Activated naive CD4-positive, alpha-beta T cell treated with anti-CD3 and anti-CD28 coated beads for 36 hours (primary cell): Measurements from ENCODE around the gene ENDOV. TPM values are rescaled to one million over a fixed set of nuclear protein-coding genes. Genes with fewer than 3 reads are reported as not detected.

ENCODE experiments used
- CTCF ChIA-PET: fragments of 350-600 bp; sonication (Branson Sonifier 250); formaldehyde crosslinking; loops from one replicate; lab custom pipeline; 2021; ENCODE audit warnings: antibody characterized with exemption; lab: Charles Lee
- DNase-seq: peaks from one replicate; pipeline ENCODE4 v3.0.0-alpha.2; 2020
- H3K27ac Mint-ChIP-seq: one replicate; pipeline ENCODE4 v1.8.0; 2021; ENCODE audit warnings: mild to moderate bottlenecking, mixed read lengths
- H3K27me3 Mint-ChIP-seq: one replicate; pipeline ENCODE4 v1.8.0; 2021; ENCODE audit warnings: low read depth, mixed read lengths
- H3K36me3 Mint-ChIP-seq: one replicate; pipeline ENCODE4 v1.8.0; 2021; ENCODE audit warnings: low read depth, mixed read lengths
- H3K4me1 Mint-ChIP-seq: one replicate; pipeline ENCODE4 v1.8.0; 2021; ENCODE audit warnings: low read depth, mixed read lengths
- H3K4me3 Mint-ChIP-seq: one replicate; pipeline ENCODE4 v1.8.0; 2021; ENCODE audit warnings: mild to moderate bottlenecking, moderate library complexity, mixed read lengths
- H3K9me3 Mint-ChIP-seq: one replicate; pipeline ENCODE4 v1.8.0; 2021; ENCODE audit warnings: mixed read lengths
- intact Hi-C: fragments of 100-400 bp; cut with micrococcal nuclease; formaldehyde crosslinking; loops from one replicate; pipeline ENCODE4 v1.15.1; 2023
- total RNA-seq, 2 experiments: library from RNA; stranded (reverse); gene quantifications; one replicate each; pipeline ENCODE4 v1.2.3, GENCODE V29; 2021

ENDOV gene
- total RNA-seq, 2 experiments from 2014 or later: 9.0 to 11.7 TPM

DNA sequence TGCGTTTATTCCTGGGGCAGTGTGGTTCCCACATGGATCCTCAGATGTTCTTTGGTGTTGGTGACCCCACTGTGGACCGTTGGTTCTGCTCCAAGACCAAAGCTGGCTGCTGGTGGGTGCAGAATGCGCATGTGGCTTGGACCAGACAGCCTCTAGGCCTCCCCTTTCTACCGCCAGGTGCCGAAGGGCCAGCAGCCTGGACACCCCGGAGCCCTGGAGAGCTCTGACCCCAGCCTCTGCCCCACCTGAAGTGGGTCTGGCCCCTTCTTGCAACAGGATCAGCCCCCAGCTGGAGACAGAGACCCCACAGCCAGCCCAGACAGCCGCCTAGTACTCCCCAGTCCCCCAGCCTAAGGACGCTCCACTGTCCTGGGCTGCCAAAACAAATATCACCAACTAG, 43.0 kb downstream of the ENDOV start:
- CTCF ChIA-PET: interaction anchor here (0.9 kb wide), 1 partner anchor 31 kb away, joined by 3 read pairs; no protein-coding TSS in a partner anchor
- no peak for DNase-seq
- intact Hi-C loops: no loop called here
- H3K27ac Mint-ChIP-seq: no peak overlapping the region
- peaks cover 17% of the 10 kb centered on the region for H3K4me1 Mint-ChIP-seq
- H3K9me3 Mint-ChIP-seq: no peaks in the 10 kb centered on the region
- H3K27me3 Mint-ChIP-seq: peaks cover 6% of the 10 kb centered on the region
- H3K4me3 Mint-ChIP-seq: no peak overlapping the region
- H3K36me3 Mint-ChIP-seq: peaks cover 2% of the 10 kb centered on the region

DNA sequence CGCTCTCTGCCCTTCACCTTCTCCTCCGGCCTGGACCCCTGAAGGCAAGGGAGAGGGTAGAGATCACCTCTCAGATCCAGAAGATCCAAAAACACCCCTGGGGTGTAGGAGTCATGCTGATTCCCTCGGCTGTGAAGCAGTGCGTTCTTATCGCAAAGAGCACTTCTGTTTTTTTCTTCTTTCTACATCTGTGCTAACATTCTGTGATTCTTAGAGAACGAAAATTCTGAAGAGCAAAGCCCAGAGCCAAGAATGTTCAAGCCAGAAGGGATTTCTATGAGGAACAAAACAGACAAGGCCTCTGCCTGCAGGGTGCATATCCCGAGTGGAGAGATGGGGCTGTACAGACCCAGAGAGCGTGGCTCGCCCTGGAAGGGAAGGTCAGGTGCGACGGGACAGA, 44.3 kb downstream of the ENDOV start:
- DNase-seq: no peak
- intact Hi-C loops: no loop called here
- no peak overlapping the region for H3K4me3 Mint-ChIP-seq
- peaks cover 6% of the 10 kb centered on the region for H3K4me1 Mint-ChIP-seq
- H3K27ac Mint-ChIP-seq: no peak overlapping the region
- H3K9me3 Mint-ChIP-seq: no peaks in the 10 kb centered on the region
- H3K36me3 Mint-ChIP-seq: no peaks in the 10 kb centered on the region
- CTCF ChIA-PET: no interaction called here
- H3K27me3 Mint-ChIP-seq: peaks cover 6% of the 10 kb centered on the region

DNA sequence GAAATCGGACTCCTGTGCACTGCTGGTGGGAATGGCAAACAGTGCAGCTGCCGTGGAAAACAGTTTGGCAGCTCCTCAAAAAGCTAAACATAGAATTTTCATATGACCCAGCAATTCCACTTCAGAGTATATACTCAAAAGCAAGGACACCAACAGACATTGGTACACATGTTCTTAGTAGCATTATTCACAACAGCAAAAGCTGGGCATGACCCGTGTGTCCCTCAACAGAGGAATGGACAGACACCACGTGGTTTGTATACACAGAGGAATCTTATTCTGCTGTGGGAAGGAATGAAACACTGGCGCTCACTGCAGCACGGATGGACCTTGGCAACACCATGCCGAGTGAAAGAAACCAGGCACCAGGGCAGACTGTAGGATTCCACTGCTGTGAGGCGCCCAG, 45.5 kb downstream of the ENDOV start:
- Mint-ChIP-seq H3K4me3 (no peak overlapping the region), H3K9me3 (no peaks in the 10 kb centered on the region), H3K27ac (no peak overlapping the region), H3K27me3 (peaks cover 9% of the 10 kb centered on the region), H3K36me3 (no peaks in the 10 kb centered on the region), H3K4me1 (peaks cover 3% of the 10 kb centered on the region)
- CTCF ChIA-PET: no interaction called here
- no peak for DNase-seq
- intact Hi-C loops: no loop called here

DNA sequence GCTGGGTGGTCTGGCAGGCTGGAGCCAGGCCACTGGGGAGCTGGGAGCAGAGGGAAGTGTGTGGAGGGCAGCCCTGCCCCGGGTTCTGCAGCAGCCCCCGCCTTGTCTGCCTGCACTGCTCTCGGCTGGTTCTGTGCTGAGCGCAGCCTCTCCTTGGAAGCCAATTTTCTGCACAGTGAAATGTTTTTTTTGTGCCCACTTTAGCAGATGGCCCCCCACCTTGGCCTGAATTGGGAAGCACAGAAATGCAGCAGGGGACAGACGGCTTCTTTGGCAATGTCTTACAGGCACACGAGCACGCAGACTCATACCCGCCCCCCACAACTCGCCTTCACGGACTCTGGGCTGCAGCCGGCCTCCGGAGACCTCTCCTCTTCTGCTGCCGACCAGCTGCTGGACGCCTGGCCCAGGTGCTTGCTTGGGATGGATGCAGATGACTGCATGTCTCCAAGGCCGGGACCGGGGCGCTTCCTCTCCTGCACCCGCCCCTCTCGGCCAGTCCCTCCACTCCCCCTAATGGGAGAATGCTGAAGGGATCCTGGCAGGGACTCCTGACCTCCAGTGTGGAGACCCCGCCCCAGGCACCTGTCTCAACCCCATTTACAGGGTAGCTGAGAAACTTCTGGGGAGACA, 46.7 kb downstream of the ENDOV start:
- no peak for DNase-seq
- no peaks in the 10 kb centered on the region for H3K36me3 Mint-ChIP-seq
- no peaks in the 10 kb centered on the region for H3K4me1 Mint-ChIP-seq
- H3K4me3 Mint-ChIP-seq: no peak overlapping the region
- intact Hi-C loops: no loop called here
- CTCF ChIA-PET: no interaction called here
- H3K27me3 Mint-ChIP-seq: peaks cover 9% of the 10 kb centered on the region
- H3K27ac Mint-ChIP-seq: no peak overlapping the region
- no peaks in the 10 kb centered on the region for H3K9me3 Mint-ChIP-seq

DNA sequence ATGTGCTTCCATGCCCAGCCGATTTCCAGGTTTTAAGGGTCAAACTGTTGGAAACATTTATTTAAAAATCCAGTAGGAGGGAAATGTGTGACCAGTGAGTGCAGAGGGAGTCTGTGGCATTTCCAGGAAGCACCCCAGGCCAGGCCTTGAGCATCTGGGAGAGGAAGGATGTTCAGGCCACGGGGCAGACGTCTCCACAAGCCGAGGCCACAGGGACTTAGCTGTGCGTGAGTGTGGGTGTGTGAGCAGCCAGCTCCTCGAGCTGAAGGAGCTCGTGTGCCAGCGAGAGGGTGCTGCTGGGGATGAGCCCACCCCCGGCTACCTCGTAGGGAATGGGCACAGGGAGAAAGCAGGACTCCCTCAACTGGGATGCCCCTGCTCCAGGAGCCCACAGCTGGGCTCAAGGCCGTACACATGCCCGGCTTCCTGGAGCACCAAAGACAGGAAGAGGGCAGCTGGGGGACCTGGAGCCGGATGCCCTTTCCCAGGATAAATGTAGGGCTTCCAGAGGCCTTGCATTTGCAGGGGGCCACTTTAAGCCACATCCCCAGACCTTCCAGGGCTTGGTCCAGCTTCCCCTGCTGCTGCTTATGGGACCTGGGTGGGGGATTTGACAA, 48.9 kb downstream of the ENDOV start:
- no peak for DNase-seq
- H3K9me3 Mint-ChIP-seq: no peaks in the 10 kb centered on the region
- intact Hi-C loops: no loop called here
- CTCF ChIA-PET: interaction anchor here (1.3 kb wide), 1 partner anchor 112 kb away, joined by 4 read pairs; no protein-coding TSS in a partner anchor
- peaks cover 15% of the 10 kb centered on the region for H3K27me3 Mint-ChIP-seq
- no peak overlapping the region for H3K4me3 Mint-ChIP-seq
- H3K27ac Mint-ChIP-seq: no peak overlapping the region
- H3K4me1 Mint-ChIP-seq: no peaks in the 10 kb centered on the region
- no peaks in the 10 kb centered on the region for H3K36me3 Mint-ChIP-seq

DNA sequence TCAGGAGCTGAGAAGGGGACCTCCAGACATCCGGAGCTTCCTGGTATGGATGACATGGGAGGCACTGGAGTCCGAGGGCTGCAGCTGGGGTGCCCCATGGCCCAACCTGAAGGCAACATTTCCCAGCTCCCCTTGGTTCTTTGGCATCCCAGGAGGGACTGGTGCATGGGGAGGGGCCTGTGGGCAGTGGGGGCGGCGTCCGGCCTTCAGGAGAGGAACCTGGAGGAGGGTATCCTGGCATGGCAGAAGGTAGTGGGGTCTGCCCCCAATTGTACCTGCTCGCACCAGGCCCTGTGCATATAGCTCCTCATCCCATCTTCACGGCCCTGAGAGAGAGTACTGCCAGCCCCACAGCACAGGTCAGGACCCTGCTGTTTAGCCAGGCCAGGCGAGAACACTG, 49.5 kb downstream of the ENDOV start:
- intact Hi-C loops: no loop called here
- CTCF ChIA-PET: interaction anchor here (1.3 kb wide), 1 partner anchor 112 kb away, joined by 4 read pairs; no protein-coding TSS in a partner anchor
- Mint-ChIP-seq H3K4me3 (no peak overlapping the region), H3K36me3 (no peaks in the 10 kb centered on the region), H3K27me3 (peaks cover 19% of the 10 kb centered on the region), H3K27ac (no peak overlapping the region), H3K4me1 (no peaks in the 10 kb centered on the region), H3K9me3 (no peaks in the 10 kb centered on the region)
- DNase-seq: no peak

DNA sequence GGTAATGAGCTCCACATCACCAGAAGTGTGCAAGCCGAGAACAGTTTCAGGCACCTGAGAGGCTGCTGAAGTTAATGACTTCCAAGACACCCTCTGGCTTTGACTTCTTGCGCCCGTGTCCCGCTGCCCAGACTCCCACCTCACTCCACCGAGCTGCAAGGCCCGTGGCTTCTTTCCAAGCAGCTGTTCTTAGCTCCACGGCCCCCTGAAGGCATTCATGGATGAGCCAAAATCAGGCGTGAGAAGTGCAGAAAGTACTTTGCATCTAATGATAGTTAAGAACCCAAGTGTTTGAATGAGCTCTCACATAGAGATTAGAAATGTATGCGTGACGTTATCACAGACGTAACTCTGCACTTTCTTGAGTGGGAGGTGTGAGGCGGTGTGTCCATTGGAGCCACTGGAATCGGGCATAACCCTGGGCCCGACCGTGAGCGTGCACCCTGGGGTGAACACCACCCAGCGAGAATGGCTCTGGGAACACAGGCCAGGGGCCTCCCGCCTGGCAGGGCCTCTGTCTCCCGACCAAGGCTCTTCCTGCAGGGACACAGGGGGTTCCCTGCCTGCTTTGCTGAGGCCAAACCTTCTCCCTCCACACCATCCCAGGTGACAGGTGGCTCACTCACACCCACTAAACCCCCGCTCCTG, 50.5 kb downstream of the ENDOV start:
- no peak for DNase-seq
- Mint-ChIP-seq H3K27me3 (peaks cover 19% of the 10 kb centered on the region), H3K27ac (no peak overlapping the region), H3K4me3 (no peak overlapping the region), H3K4me1 (no peaks in the 10 kb centered on the region), H3K36me3 (no peaks in the 10 kb centered on the region), H3K9me3 (no peaks in the 10 kb centered on the region)
- CTCF ChIA-PET: interaction anchor here (1.3 kb wide), 1 partner anchor 111 kb away, joined by 4 read pairs; no protein-coding TSS in a partner anchor
- intact Hi-C loops: no loop called here

DNA sequence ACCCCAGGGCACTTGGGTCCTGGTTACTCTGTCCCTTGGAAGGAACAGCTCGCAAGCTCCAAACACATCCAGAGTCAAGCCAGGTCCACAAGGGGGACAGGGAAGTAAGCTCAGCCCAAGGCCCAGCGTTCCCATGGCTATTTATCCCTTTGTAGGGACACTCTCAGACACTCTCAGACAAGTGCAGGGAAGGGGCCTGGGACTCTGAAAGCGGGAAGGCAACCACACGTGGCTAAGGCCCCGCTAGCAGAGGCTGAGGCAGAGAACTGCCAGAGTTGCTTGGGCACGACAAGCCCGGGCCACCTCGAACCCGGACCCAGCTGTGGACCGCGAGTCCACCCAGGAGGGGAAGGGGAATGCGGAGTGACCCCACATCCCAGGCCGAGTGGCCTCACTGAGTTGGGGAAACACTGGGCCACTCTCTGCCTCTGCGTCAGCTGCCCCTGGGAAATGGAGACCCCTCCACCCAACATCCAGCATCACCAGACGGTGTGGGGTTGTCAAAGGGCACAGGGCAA, 51.3 kb downstream of the ENDOV start:
- no peaks in the 10 kb centered on the region for H3K4me1 Mint-ChIP-seq
- H3K27ac Mint-ChIP-seq: no peak overlapping the region
- no peak for DNase-seq
- no peaks in the 10 kb centered on the region for H3K36me3 Mint-ChIP-seq
- H3K4me3 Mint-ChIP-seq: no peak overlapping the region
- H3K9me3 Mint-ChIP-seq: no peaks in the 10 kb centered on the region
- peaks cover 19% of the 10 kb centered on the region for H3K27me3 Mint-ChIP-seq
- CTCF ChIA-PET: no interaction called here
- intact Hi-C loops: no loop called here

DNA sequence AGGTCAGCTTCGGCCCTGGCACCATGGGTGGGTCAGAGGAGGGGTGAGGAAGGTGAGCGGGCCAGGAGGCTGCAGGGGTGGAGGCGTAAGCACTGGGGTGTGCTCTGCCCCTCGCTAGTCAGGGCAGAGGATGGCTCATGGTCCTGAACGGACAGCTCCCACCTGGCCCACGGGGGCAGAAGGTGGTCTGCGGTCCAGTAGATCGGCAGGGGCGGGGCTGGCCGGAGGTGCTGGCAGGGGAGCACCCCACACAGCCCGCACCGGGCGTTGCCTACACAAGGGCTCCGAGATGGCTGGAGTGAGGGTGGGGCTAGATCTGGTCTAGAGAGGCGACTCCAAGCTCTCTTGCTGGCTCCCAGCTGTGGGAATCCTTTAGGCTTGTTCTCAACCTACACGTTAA, 53.3 kb downstream of the ENDOV start:
- H3K27ac Mint-ChIP-seq: no peak overlapping the region
- H3K36me3 Mint-ChIP-seq: no peaks in the 10 kb centered on the region
- H3K27me3 Mint-ChIP-seq: peaks cover 25% of the 10 kb centered on the region
- H3K9me3 Mint-ChIP-seq: no peaks in the 10 kb centered on the region
- intact Hi-C loops: no loop called here
- DNase-seq: no peak
- CTCF ChIA-PET: interaction anchor here (0.6 kb wide), 1 partner anchor 8 kb away, joined by 3 read pairs; no protein-coding TSS in a partner anchor
- H3K4me1 Mint-ChIP-seq: peaks cover 7% of the 10 kb centered on the region
- no peak overlapping the region for H3K4me3 Mint-ChIP-seq

DNA sequence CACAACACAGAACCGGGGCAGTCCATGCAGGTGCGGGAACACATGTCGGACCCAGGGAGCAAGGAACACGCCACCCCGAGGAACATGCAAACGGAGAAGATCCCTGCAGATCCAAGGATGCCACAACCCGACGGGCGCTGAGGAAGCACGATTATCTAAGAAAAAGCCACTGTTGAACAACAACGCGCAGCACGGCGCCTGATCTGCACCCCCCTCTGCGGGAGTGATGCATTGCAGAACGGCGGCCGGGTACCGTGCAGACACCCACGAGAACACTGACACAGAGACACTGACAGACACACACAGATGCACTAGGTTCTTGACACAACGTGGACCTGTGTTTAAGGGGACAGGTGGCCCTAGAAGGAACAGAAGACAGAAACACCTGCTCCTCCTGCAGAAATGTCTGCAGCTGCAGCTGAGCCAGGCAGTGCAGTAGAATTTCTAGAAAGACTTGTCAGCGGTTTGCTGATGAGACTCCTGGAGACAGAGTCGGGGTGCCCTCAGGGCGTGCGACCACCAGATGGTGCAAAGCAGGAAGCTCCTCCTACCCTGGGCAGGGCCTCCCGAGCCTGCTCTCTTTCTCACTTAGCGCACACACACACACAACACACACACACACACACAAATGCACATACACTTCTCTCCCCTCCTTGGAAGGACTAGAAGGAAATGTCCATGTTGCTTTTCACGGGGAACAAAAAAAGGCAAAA, 54.0 kb downstream of the ENDOV start:
- Mint-ChIP-seq H3K9me3 (no peaks in the 10 kb centered on the region), H3K27ac (no peak overlapping the region), H3K4me3 (no peak overlapping the region), H3K36me3 (no peaks in the 10 kb centered on the region), H3K27me3 (peaks cover 28% of the 10 kb centered on the region), H3K4me1 (peaks cover 7% of the 10 kb centered on the region)
- intact Hi-C loops: no loop called here
- CTCF ChIA-PET: no interaction called here
- DNase-seq: no peak

DNA sequence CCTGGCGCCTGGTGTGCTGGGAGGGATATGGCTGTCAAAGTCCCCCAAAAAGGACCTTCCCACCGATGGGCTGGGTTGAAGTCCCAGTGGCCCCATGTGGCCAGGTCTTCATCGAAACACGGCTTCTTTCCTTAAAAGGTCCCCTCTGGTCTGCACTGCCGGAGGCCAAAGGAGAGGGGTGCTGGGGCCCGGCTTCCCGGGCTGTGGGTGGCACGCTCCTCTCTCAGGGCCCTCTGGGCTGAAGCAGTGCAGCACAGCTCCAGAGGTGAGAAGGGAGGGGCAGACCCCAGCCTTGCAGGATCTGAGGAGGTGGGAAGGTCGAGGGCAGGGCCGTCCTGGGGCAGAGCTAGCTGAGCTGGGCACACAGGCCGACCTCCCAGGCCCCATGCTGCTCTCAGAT, 54.7 kb downstream of the ENDOV start:
- Mint-ChIP-seq H3K27me3 (peaks cover 33% of the 10 kb centered on the region), H3K36me3 (no peaks in the 10 kb centered on the region), H3K27ac (no peak overlapping the region), H3K9me3 (no peaks in the 10 kb centered on the region), H3K4me1 (peaks cover 13% of the 10 kb centered on the region), H3K4me3 (no peak overlapping the region)
- DNase-seq: no peak
- intact Hi-C loops: loop anchor here (10.0 kb wide), 1 partner anchor 315 kb away; no protein-coding TSS in a partner anchor
- CTCF ChIA-PET: no interaction called here

DNA sequence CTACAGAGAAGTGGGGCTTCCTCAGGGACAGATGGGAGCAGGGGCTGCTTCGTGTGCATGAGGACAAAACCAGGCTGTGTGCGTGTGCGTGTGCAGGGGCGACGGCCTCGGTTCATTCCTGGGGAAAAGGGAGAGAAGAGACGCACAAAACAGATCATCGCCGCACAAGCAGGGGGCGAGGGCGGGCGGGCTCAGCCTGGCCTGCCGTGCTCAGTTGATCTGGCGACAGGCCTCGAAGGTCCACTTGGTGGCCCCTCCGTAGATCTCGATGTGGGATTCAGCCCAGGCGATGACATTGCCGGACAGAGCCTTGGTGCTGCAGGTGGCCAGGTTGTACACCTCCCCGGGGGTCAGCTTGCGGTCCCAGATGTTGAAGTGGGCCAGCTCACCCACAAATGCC, 55.6 kb downstream of the ENDOV start:
- Mint-ChIP-seq H3K36me3 (no peaks in the 10 kb centered on the region), H3K27ac (no peak overlapping the region), H3K4me1 (peaks cover 22% of the 10 kb centered on the region), H3K4me3 (no peak overlapping the region), H3K9me3 (no peaks in the 10 kb centered on the region), H3K27me3 (peaks cover 40% of the 10 kb centered on the region)
- intact Hi-C loops: loop anchor here (10.0 kb wide), 1 partner anchor 314 kb away; no protein-coding TSS in a partner anchor
- DNase-seq: no peak
- CTCF ChIA-PET: interaction anchor here (0.6 kb wide), 1 partner anchor 104 kb away, joined by 3 read pairs; no protein-coding TSS in a partner anchor
